ENCODE measurements around the gene FHIP1B.
A peak's percentile ranks its signal among the peaks of the same experiment; 100 is the strongest.

Gene FHIP1B

GRCh38 chr11:6199174-6199810 lies 35.1 kb downstream of the FHIP1B start, which contains the start of gene OR52W1:
TSS of gene OR52W1 (plus strand) at chr11:6199224. CDS start at chr11:6199224, 0 bp downstream.
- no peak for DNase-seq

GRCh38 chr11:6197466-6198200 lies 36.8 kb downstream of the FHIP1B start:
- no peak for DNase-seq

- DNase-seq: peak; percentile 27
Measured at GRCh38 chr11:6196396-6196795, 38.0 kb downstream of the FHIP1B start.

- DNase-seq: no peak
Measured at GRCh38 chr11:6194065-6194581, 40.3 kb downstream of the FHIP1B start.

GRCh38 chr11:6191742-6192141 lies 42.7 kb downstream of the FHIP1B start:
- DNase-seq: no peak

GRCh38 chr11:6175440-6175839 lies 59.0 kb downstream of the FHIP1B start:
- no peak for DNase-seq

- DNase-seq: no peak
Measured at GRCh38 chr11:6170226-6170625, 64.2 kb downstream of the FHIP1B start, which contains the start of gene OR52B2. TSS of gene OR52B2 (minus strand) at chr11:6170326. CDS start at chr11:6170326, 0 bp downstream.

Data from CD4-positive, alpha-beta T cell treated with Interleukin-4 for 4 hours (primary cell).